PC-3 (cell line): ENCODE results near the gene PIAS1. TPM values are rescaled to one million over a fixed set of nuclear protein-coding genes. Genes with fewer than 3 reads are reported as not detected.

Experiments
- ATAC-seq: fragments of 200-7000 bp; cut with Tn5 transposase; 2 replicates; pipeline ENCODE4 v1.9.1; 2020; ENCODE audit warnings: mild to moderate bottlenecking, moderate library complexity
- BruUV-seq: library from RNA; stranded (reverse); fragments of 400-500 nt; replicated peaks from 2 replicates; lab custom pipeline; 2021; lab: Mats Ljungman, UMichigan
- CTCF ChIA-PET: fragments of 300-600 bp; sonication (Branson Sonifier 250); formaldehyde crosslinking; loops from one replicate; lab custom pipeline; 2022; ENCODE audit warnings: antibody characterized with exemption; lab: Charles Lee
- POLR2A ChIA-PET: fragments of 300-600 bp; sonication (Branson Sonifier 250); formaldehyde crosslinking; loops from one replicate; lab custom pipeline; 2022; ENCODE audit warnings: antibody characterized with exemption; ENCODE audit not compliant: unreplicated experiment; lab: Charles Lee
- DNase-seq: peaks from one replicate; pipeline ENCODE4 v3.0.0-alpha.2; 2015
- H2AFZ ChIP-seq: fragments of 300-600 bp; sonication (generic); 2 replicates; pipeline ENCODE4 v1.6.0; 2016; ENCODE audit warnings: antibody characterized with exemption, low read length
- H3F3A ChIP-seq: fragments of 300-600 bp; sonication (generic); one replicate; pipeline ENCODE4 v1.6.0; 2017; ENCODE audit warnings: antibody characterized with exemption, low read length, control low read depth, mild to moderate bottlenecking; ENCODE audit not compliant: unreplicated experiment
- H3K27ac ChIP-seq: fragments of 300-600 bp; sonication (generic); 2 replicates; pipeline ENCODE4 v1.5.1; 2016; ENCODE audit warnings: mild to moderate bottlenecking, low read length
- H3K27me3 ChIP-seq: fragments of 300-600 bp; sonication (generic); 2 replicates; pipeline ENCODE4 v1.6.1; 2016; ENCODE audit warnings: low read length, mixed read lengths
- H3K36me3 ChIP-seq: fragments of 300-600 bp; sonication (generic); 2 replicates; pipeline ENCODE4 v1.6.1; 2016; ENCODE audit warnings: low read depth, mixed run types, low read length, mixed read lengths
- H3K4me1 ChIP-seq: fragments of 300-600 bp; sonication (generic); 2 replicates; pipeline ENCODE4 v1.5.1; 2016; ENCODE audit warnings: low read length; ENCODE audit not compliant: insufficient read depth
- H3K4me2 ChIP-seq: fragments of 300-600 bp; sonication (generic); 2 replicates; pipeline ENCODE4 v1.6.0; 2016; ENCODE audit warnings: low read length
- H3K4me3 ChIP-seq: fragments of 300-600 bp; sonication (generic); 2 replicates; pipeline ENCODE4 v1.5.1; 2016; ENCODE audit warnings: mild to moderate bottlenecking, low read length, mixed read lengths
- H3K79me2 ChIP-seq: fragments of 300-600 bp; sonication (generic); 2 replicates; pipeline ENCODE4 v1.6.1; 2017; ENCODE audit warnings: low read length, mixed read lengths
- H3K9ac ChIP-seq: fragments of 300-600 bp; sonication (generic); 2 replicates; pipeline ENCODE4 v1.6.0; 2016; ENCODE audit warnings: mild to moderate bottlenecking, low read length
- H3K9me2 ChIP-seq: fragments of 300-600 bp; sonication (generic); replicated peaks from 2 replicates; pipeline ENCODE4 v1.6.1; 2016; ENCODE audit warnings: mixed run types, low read length, mixed read lengths
- H3K9me3 ChIP-seq: fragments of 300-600 bp; sonication (generic); 2 replicates; pipeline ENCODE4 v1.6.1; 2016; ENCODE audit warnings: low read length, mixed read lengths
- H4K20me1 ChIP-seq: fragments of 300-600 bp; sonication (generic); 2 replicates; pipeline ENCODE4 v1.6.1; 2016; ENCODE audit warnings: low read length, mixed read lengths
- EZH2 ChIP-seq: fragments of 300-600 bp; sonication (generic); IDR thresholded peaks from one replicate; pipeline ENCODE4 v1.6.1; 2017; ENCODE audit warnings: antibody characterized with exemption, mild to moderate bottlenecking, low read length; ENCODE audit not compliant: unreplicated experiment
- EZH2phosphoT487 ChIP-seq: fragments of 300-600 bp; sonication (generic); IDR thresholded peaks from 2 replicates; pipeline ENCODE4 v1.6.1; 2018; ENCODE audit warnings: mild to moderate bottlenecking, antibody characterized with exemption, low read length, borderline replicate concordance
- intact Hi-C: fragments of 100-400 bp; cut with micrococcal nuclease; formaldehyde crosslinking; loops from 2 replicates; pipeline ENCODE4 v1.9.0; 2023
- total RNA-seq: library from RNA; depleted of rRNA; stranded (reverse); fragments of >200 nt; gene quantifications from 2 replicates; pipeline ENCODE4 v1.2.3, GENCODE V29; 2014
- TF ChIP-seq, protein P1 (sequence below): fragments of 300-600 bp; sonication (generic); conservative IDR thresholded peaks from 2 replicates; pipeline ENCODE4 v1.5.1; 2017; ENCODE audit warnings: antibody characterized with exemption, low read depth, mild to moderate bottlenecking, low read length

The PIAS1 gene
- total RNA-seq, 1 experiment from 2014 or later = 21.9 TPM

DNA sequence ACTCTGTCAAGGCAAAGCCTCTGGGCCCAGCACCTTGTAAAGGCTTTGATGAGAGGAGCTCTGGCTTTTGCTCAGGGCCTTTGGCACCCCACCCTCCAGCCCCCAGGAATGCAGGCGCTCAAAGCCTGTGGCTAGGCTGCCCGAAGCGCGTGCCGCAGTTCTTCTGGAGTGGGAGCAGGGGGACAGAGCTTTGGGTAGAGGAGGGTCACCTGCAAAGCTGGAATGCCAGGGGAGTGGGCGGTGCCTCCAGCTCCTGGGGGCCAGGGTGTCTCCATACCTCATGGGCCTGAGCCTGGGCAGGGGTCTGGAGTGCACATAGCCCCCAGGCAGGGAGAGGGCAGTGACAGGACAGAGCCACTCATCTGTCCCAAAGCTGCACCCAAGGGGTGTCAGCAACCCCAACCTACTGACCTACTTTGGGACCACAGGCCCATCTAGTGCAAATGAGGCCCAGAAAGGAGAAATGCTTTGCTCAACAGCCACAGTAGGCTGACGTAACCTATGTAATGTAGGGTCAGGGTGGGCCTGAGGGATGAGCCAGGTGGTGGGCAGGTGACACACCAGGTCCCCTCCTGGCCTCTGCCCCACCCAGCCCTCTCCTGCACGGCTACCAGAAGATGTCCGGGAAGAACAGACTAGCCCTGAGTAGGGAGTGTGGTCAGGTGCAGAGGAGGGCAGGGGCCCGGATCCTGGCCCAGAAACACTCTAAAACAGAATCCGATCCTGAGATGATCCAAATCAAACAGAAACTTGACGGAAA lies 153.2 kb downstream of the PIAS1 start:
- ATAC-seq = no peak
- Histone ChIP-seq H3K27me3 (no peaks in the 10 kb centered on the region), H3K9me3 (no peaks in the 10 kb centered on the region), H3K36me3 (no peaks in the 10 kb centered on the region), H2AFZ (no peak overlapping the region), H3K4me3 (no peak overlapping the region), H4K20me1 (no peaks in the 10 kb centered on the region), H3F3A (no peaks in the 10 kb centered on the region), H3K9ac (no peak overlapping the region), H3K4me1 (no peaks in the 10 kb centered on the region), H3K4me2 (no peak overlapping the region), H3K9me2 (no peaks in the 10 kb centered on the region), H3K79me2 (no peaks in the 10 kb centered on the region), H3K27ac (no peak overlapping the region)
- CTCF ChIA-PET = no interaction called here
- POLR2A ChIA-PET = no interaction called here
- intact Hi-C loops = no loop called here
- TF ChIP-seq, protein P1, sequence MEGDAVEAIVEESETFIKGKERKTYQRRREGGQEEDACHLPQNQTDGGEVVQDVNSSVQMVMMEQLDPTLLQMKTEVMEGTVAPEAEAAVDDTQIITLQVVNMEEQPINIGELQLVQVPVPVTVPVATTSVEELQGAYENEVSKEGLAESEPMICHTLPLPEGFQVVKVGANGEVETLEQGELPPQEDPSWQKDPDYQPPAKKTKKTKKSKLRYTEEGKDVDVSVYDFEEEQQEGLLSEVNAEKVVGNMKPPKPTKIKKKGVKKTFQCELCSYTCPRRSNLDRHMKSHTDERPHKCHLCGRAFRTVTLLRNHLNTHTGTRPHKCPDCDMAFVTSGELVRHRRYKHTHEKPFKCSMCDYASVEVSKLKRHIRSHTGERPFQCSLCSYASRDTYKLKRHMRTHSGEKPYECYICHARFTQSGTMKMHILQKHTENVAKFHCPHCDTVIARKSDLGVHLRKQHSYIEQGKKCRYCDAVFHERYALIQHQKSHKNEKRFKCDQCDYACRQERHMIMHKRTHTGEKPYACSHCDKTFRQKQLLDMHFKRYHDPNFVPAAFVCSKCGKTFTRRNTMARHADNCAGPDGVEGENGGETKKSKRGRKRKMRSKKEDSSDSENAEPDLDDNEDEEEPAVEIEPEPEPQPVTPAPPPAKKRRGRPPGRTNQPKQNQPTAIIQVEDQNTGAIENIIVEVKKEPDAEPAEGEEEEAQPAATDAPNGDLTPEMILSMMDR = no peak
- TF ChIP-seq EZH2 (no peak), EZH2phosphoT487 (no peak)
- DNase-seq = no peak
- TSS peak; percentile 18 for BruUV-seq

DNA sequence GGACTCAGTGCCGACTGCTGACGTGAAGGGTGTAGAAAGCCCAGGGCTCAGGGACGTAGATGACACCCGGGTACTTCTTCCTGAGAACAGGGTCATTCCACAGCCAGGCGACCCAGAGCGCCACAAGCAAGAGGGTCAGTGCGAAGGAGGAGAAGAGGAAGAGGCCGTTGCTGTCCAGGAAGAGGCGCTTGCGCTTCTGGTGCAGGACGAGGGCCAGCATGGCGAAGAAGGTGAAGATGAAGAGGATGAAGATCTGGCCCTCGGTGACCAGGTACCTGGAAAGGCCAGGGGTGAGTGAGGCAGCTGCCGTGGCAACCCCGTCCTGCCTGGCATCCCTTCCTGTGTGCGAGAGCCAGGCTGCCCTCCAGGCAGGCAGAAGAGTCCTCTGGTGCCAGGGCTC lies 154.0 kb downstream of the PIAS1 start:
- no peak overlapping the region for H3K4me2 ChIP-seq
- H3K27ac ChIP-seq = no peak overlapping the region
- H3K9me2 ChIP-seq = no peaks in the 10 kb centered on the region
- CTCF ChIA-PET = no interaction called here
- no peak overlapping the region for H3K9ac ChIP-seq
- BruUV-seq = no TSS peak
- intact Hi-C loops = no loop called here
- H3K36me3 ChIP-seq = no peaks in the 10 kb centered on the region
- H3K9me3 ChIP-seq = no peaks in the 10 kb centered on the region
- DNase-seq (no peak), ATAC-seq (no peak)
- no peak overlapping the region for H3K4me3 ChIP-seq
- H3F3A ChIP-seq = no peaks in the 10 kb centered on the region
- no peaks in the 10 kb centered on the region for H3K27me3 ChIP-seq
- no peak overlapping the region for H2AFZ ChIP-seq
- H4K20me1 ChIP-seq = no peaks in the 10 kb centered on the region
- POLR2A ChIA-PET = no interaction called here
- no peaks in the 10 kb centered on the region for H3K79me2 ChIP-seq
- no peaks in the 10 kb centered on the region for H3K4me1 ChIP-seq
- TF ChIP-seq EZH2 = no peak
- no peak for TF ChIP-seq EZH2phosphoT487
- TF ChIP-seq, protein P1 = no peak

DNA sequence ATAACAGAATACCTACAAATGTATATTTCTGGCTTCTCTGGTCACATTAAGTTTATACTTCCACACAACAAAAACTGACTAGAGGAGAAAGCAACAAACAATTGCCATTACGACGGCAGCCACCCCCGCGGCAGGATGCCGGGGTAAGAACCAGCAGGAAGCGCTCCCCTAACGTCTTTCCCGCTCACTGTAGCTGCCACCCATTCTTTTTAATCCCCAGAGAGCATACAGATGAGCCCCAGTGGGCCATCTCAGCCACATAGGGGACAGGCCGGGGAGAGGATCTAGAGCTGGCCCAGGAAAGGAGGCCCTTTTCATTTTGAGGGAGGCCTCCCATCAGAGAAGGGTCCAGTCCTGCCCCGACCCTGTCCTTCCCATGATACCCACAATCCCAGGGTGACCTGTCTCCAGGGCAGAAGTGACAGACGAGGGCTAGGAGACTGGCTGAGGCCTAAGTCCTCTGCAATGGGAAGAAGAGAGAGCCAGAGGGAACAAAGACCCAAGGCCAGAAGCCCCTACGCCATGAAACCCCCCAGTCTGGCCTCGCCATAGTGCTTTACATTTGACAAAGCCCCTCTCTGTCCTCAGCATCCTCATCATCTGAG lies 154.6 kb downstream of the PIAS1 start:
- DNase-seq (no peak), ATAC-seq (no peak)
- Histone ChIP-seq H3K4me2 (no peak overlapping the region), H3K9me3 (no peaks in the 10 kb centered on the region), H3K9ac (no peak overlapping the region), H3K36me3 (no peaks in the 10 kb centered on the region), H3K9me2 (no peaks in the 10 kb centered on the region), H3K4me3 (no peak overlapping the region), H4K20me1 (no peaks in the 10 kb centered on the region), H3K79me2 (no peaks in the 10 kb centered on the region), H3K27ac (no peak overlapping the region), H3K4me1 (no peaks in the 10 kb centered on the region), H2AFZ (no peak overlapping the region), H3F3A (no peaks in the 10 kb centered on the region), H3K27me3 (no peaks in the 10 kb centered on the region)
- ChIA-PET POLR2A (no interaction called here), CTCF (no interaction called here)
- intact Hi-C loops = no loop called here
- TF ChIP-seq EZH2 = no peak
- TF ChIP-seq, protein P1 = no peak
- no TSS peak for BruUV-seq
